NCI-H1436 (cell line): ENCODE results near the gene CWH43.
"Not testable (repeated sequence)": the region's sequence is repeated elsewhere in the genome, so short reads cannot be mapped to it uniquely, and the experiment has no call there.

Source experiments
- DNase-seq: peaks from one replicate; lab custom pipeline; 2025; lab: John Stamatoyannopoulos, UW

The CWH43 gene

DNA sequence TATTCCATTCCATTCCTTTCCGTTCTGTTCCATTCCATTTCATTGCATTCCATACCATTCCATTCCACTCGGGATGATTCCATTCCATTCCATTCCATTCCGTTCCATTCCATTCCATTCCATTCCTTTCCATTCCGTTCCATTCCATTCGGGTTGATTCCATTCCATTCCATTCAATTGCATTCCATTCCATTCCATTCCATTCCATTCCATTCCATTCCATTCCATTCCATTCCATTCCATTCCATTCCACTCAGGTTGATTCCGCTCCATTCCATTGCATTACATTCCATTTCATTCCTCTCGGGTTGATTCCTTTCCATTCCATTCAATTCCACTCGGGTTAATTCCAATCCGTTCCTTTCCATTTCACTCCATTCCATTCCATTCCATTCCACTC lies 111.0 kb downstream of the CWH43 start:
- DNase-seq: not testable (repeated sequence)

- not testable (repeated sequence) for DNase-seq
Measured at GRCh38 chr4:49097505-49097904, 111.4 kb downstream of the CWH43 start.

GRCh38 chr4:49098034-49098759 lies 112.1 kb downstream of the CWH43 start:
- DNase-seq: not testable (repeated sequence)

GRCh38 chr4:49099831-49100444 lies 113.9 kb downstream of the CWH43 start:
- not testable (repeated sequence) for DNase-seq

- DNase-seq: not testable (repeated sequence)
Measured at GRCh38 chr4:49102344-49102898, 116.3 kb downstream of the CWH43 start.

DNA sequence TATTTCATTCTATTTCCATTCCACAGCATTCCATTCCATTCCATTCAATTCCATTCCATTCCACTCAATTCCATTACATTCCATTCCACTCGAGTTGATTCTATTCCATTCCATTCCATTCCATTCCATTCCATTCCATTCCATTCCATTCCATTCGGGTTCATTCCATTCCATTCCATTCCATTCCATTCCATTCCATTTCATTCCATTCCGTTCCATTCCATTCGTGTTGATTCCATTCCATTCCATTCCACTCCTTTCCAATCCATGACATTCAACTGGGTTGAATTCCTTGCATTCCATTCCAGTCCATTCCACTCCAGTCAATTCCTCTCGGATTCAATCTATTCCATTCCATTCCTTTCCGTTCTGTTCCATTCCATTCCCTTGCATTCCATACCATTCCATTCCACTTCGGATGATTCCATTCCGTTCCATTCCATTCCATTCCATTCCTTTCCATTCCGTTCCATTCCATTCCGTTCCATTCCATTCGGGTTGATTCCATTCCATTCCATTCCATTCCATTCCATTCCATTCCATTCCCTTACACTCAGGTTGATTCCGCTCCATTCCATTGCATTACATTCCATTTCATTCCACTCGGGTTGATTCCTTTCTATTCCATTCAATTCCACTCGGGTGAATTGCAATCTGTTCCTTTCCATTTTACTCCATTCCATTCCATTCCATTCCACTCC lies 117.5 kb downstream of the CWH43 start:
- not testable (repeated sequence) for DNase-seq

- DNase-seq: not testable (repeated sequence)
Measured at GRCh38 chr4:49104231-49104930, 118.3 kb downstream of the CWH43 start.

DNA sequence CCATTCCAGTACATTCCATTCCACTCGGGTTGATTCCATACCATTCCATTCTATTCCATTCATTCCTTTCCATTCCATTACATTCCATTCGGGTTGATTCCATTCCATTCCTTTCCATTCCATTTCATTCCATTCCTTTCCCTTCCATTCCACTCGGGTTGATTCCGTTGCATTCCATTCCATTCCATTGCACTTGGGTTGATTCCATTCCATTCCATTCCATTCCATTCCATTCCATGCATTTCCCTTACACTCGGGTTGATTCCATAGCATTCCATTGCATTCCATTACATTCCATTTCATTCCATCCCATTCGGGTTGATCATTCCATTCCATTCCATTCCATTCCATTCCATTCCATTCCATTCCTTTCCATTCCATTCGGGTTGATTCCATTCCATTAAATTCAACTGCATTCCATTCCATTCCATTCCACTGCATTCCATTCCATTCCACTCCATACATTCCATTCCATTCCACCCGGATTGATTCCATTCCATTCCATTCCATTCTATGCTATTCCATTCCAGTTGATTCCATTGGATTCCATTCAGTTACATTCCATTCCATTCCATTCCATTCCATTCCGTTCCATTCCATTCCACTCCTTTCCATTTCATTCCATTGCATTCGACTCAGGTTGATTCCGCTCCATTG lies 119.3 kb downstream of the CWH43 start:
- DNase-seq: not testable (repeated sequence)

GRCh38 chr4:49107262-49107661 lies 121.2 kb downstream of the CWH43 start:
- not testable (repeated sequence) for DNase-seq

DNA sequence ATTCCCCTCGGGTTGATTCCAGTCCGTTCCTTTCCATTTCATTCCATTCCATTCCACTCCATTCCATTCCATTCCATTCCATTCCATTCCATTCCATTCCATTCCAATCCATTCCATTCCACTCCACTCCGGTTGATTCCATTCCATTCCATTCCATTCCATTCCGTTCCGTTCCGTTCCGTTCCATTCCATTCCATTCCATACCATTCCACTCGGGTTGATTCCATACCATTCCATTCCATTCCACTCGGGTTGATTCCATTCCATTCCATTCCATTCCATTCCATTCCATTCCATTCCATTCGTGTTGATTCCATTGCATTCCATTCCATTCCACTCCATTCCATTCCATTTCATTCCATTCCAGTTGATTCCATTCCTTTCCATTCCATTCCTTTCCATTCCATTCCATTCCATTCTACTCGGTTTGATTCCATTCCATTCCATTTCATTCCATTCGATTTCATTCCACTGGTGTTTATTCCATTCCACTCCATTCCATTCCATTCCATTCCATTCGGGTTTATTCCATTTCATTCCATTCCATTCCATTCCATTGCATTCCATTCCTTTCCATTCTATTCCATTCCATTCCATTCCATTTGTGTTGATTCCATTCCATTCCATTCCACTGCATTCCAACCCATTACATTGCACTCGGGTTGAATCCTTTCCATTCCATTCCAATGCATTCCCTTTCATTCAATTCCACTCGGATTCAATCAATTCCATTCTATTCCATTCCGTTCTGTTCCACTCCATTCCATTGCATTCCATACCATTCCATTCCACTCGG lies 122.3 kb downstream of the CWH43 start:
- not testable (repeated sequence) for DNase-seq

DNA sequence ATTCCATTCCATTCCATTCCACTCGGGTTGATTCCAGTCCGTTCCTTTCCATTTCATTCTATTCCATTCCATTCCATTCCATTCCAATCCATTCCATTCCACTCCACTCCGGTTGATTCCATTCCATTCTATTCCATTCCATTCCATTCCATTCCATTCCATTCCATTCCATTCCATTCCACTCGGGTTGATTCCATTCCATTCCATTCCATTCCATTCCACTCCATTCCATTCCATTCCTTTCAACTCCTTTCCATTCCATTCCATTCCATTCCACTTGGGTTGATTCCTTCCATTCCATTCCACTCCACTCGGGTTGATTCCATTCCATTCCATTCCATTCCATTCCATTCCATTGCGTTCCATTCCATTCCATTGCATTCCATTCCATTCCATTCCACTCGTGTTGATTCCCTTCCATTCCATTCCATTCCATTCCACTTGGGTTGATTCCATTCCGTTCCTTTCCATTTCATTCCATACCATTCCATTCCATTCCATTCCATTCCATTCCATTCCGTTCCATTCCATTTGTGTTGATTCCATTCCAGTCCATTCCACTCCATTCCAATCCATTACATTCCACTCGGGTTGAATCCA lies 123.6 kb downstream of the CWH43 start:
- DNase-seq: not testable (repeated sequence)

DNA sequence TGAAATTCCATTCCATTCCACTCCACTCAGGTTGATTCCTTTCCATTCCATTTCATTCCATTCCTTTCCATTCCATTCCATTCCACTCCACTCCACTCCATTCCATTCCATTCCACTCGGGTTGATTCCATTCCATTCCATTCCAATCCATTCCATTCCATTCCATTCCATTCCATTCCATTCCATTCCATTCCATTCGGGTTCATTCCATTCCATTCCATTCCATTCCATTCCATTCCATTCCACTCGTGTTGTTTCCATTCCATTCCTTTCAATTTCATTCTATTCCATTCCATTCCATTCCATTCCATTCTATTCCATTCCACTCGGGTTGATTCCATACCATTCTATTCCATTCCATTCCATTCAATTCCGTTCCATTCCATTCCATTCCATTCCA lies 124.5 kb downstream of the CWH43 start:
- not testable (repeated sequence) for DNase-seq
